DOHH2 (cell line): ENCODE results near the gene OR2AT4.

ENCODE experiments used
- H3F3A ChIP-seq: fragments of 200-600 bp; sonication (generic), shearing (Covaris generic); 2 replicates; pipeline ENCODE4 v1.6.0; 2016; ENCODE audit warnings: antibody characterized with exemption, mild to moderate bottlenecking; ENCODE audit not compliant: control insufficient read depth, insufficient read depth
- H3K27ac ChIP-seq: fragments of 200-600 bp; sonication (generic); 2 replicates; pipeline ENCODE4 v1.5.1; 2014; ENCODE audit warnings: low read depth, mild to moderate bottlenecking, low read length, moderate library complexity
- H3K27me3 ChIP-seq: fragments of 200-600 bp; sonication (generic); 2 replicates; pipeline ENCODE4 v1.6.1; 2014; ENCODE audit warnings: mild to moderate bottlenecking, low read length, mixed read lengths; ENCODE audit not compliant: control insufficient read depth
- H3K36me3 ChIP-seq: fragments of 200-600 bp; sonication (generic); 2 replicates; pipeline ENCODE4 v1.6.1; 2014; ENCODE audit warnings: mild to moderate bottlenecking, low read length, moderate library complexity, mixed read lengths; ENCODE audit not compliant: control insufficient read depth
- H3K4me1 ChIP-seq: fragments of 200-600 bp; sonication (generic); 2 replicates; pipeline ENCODE4 v1.6.1; 2014; ENCODE audit warnings: mild to moderate bottlenecking, low read length, mixed read lengths; ENCODE audit not compliant: control insufficient read depth
- H3K4me2 ChIP-seq: fragments of 200-600 bp; sonication (generic); 2 replicates; pipeline ENCODE4 v1.6.0; 2014; ENCODE audit warnings: mild to moderate bottlenecking, low read length, moderate library complexity
- H3K4me3 ChIP-seq: fragments of 200-600 bp; sonication (generic); 2 replicates; pipeline ENCODE4 v1.5.1; 2014; ENCODE audit warnings: mild to moderate bottlenecking, low read length, mixed read lengths
- H3K79me2 ChIP-seq: fragments of 200-600 bp; sonication (generic); 2 replicates; pipeline ENCODE4 v1.6.1; 2014; ENCODE audit warnings: mild to moderate bottlenecking, low read length, mixed read lengths; ENCODE audit not compliant: control insufficient read depth
- H3K9me2 ChIP-seq: fragments of 200-600 bp; sonication (generic); replicated peaks from 2 replicates; pipeline ENCODE4 v1.6.1; 2014; ENCODE audit warnings: mild to moderate bottlenecking, low read length, mixed read lengths; ENCODE audit not compliant: control insufficient read depth
- H3K9me3 ChIP-seq: fragments of 200-600 bp; sonication (generic); 2 replicates; pipeline ENCODE4 v1.6.1; 2014; ENCODE audit warnings: antibody characterized with exemption, low read length, mixed read lengths; ENCODE audit not compliant: control insufficient read depth, insufficient read depth
- H4K20me1 ChIP-seq: fragments of 200-600 bp; sonication (generic); 2 replicates; pipeline ENCODE4 v1.6.0; 2014; ENCODE audit warnings: low read depth, mild to moderate bottlenecking, antibody characterized with exemption, low read length, moderate library complexity; ENCODE audit not compliant: control insufficient read depth, insufficient read depth
- CTCF ChIP-seq: fragments of 200-600 bp; sonication (generic); IDR thresholded peaks from one replicate; pipeline ENCODE4 v1.5.1; 2014; ENCODE audit warnings: antibody characterized with exemption, mild to moderate bottlenecking, low read depth, low read length; ENCODE audit not compliant: poor library complexity, severe bottlenecking
- EZH2phosphoT487 ChIP-seq: fragments of 200-600 bp; sonication (generic); IDR thresholded peaks from 2 replicates; pipeline ENCODE4 v1.6.1; 2017; ENCODE audit warnings: borderline replicate concordance, mild to moderate bottlenecking, antibody characterized with exemption, low read length, moderate library complexity, mixed read lengths

OR2AT4 gene

GRCh38 chr11:75041263-75041662 is 55.4 kb downstream of the OR2AT4 start:
- H3K27ac ChIP-seq, result no peak overlapping the region
- no peaks in the 10 kb centered on the region for H3F3A ChIP-seq
- H3K4me1 ChIP-seq, result no peaks in the 10 kb centered on the region
- H3K9me2 ChIP-seq, result no peaks in the 10 kb centered on the region
- H4K20me1 ChIP-seq, result no peaks in the 10 kb centered on the region
- H3K9me3 ChIP-seq, result no peaks in the 10 kb centered on the region
- no peak overlapping the region for H3K4me2 ChIP-seq
- no peak for TF ChIP-seq EZH2phosphoT487
- TF ChIP-seq CTCF, result no peak
- H3K4me3 ChIP-seq, result no peak overlapping the region
- H3K36me3 ChIP-seq, result no peaks in the 10 kb centered on the region
- H3K27me3 ChIP-seq, result no peaks in the 10 kb centered on the region
- H3K79me2 ChIP-seq, result no peaks in the 10 kb centered on the region

GRCh38 chr11:75040167-75040770 is 56.4 kb downstream of the OR2AT4 start:
- no peaks in the 10 kb centered on the region for H3K36me3 ChIP-seq
- H3K9me3 ChIP-seq, result no peaks in the 10 kb centered on the region
- H3F3A ChIP-seq, result no peaks in the 10 kb centered on the region
- TF ChIP-seq EZH2phosphoT487 (no peak), CTCF (no peak)
- H3K27me3 ChIP-seq, result no peaks in the 10 kb centered on the region
- H3K4me2 ChIP-seq, result no peak overlapping the region
- no peak overlapping the region for H3K27ac ChIP-seq
- no peaks in the 10 kb centered on the region for H3K4me1 ChIP-seq
- H3K9me2 ChIP-seq, result no peaks in the 10 kb centered on the region
- H3K79me2 ChIP-seq, result no peaks in the 10 kb centered on the region
- no peak overlapping the region for H3K4me3 ChIP-seq
- H4K20me1 ChIP-seq, result no peaks in the 10 kb centered on the region

DNA sequence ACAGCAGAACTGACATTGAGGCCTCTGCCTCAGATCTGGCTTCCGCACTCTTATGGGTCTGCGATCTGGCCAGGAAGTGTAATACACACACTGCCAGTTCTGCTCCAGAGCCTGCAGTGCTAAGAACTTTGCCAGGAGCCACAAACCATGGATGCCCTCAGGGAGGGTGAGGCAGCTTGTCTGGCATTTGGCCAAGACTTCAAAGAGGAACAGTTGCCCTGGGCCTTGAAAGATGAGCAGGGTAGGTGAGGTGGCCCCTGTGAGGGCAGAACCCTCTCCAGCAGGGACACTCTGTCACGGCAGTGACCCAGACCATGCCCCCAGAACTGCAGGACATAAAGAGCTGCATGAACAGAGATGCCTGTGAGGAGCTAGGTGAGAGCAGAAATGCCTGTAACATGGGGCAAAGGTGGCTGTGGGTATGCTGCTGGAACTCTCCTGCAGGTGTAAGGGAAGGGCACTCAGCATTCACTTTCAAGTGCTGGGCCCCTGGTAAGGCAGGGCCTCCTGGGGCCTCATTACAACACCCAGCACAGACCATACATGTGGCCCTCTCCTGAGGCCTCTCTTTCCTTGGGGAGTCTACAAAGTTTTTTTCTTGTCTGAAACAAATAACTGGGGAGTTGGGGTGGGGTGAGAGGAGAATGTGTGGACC is 60.6 kb downstream of the OR2AT4 start:
- Histone ChIP-seq H3K27ac (no peak overlapping the region), H3F3A (no peaks in the 10 kb centered on the region), H3K36me3 (no peaks in the 10 kb centered on the region), H3K4me3 (no peak overlapping the region), H3K27me3 (no peaks in the 10 kb centered on the region), H3K4me1 (no peaks in the 10 kb centered on the region), H3K9me2 (no peaks in the 10 kb centered on the region), H3K9me3 (no peaks in the 10 kb centered on the region), H3K79me2 (no peaks in the 10 kb centered on the region), H4K20me1 (no peaks in the 10 kb centered on the region), H3K4me2 (no peak overlapping the region)
- TF ChIP-seq CTCF (no peak), EZH2phosphoT487 (no peak)
